ENCODE data around the gene GLYATL1.
"Not testable (repeated sequence)": the region's sequence is repeated elsewhere in the genome, so short reads cannot be mapped to it uniquely, and the experiment has no call there.

GLYATL1 gene

GRCh38 chr11:58998480-58999290 is 59.4 kb downstream of the GLYATL1 start:
- DNase-seq (ENCODE audit: low spot score) = no peak

- DNase-seq (ENCODE audit: low spot score) = no peak
These were observed 60.0 kb downstream of the GLYATL1 start for GRCh38 chr11:58999291-58999680.

GRCh38 chr11:59000003-59000402 is 60.7 kb downstream of the GLYATL1 start:
- no peak for DNase-seq (ENCODE audit: low spot score)

GRCh38 chr11:59002006-59002405 is 62.7 kb downstream of the GLYATL1 start:
- DNase-seq (ENCODE audit: low spot score) = not testable (repeated sequence)

Data from cerebellar cortex (tissue), 1 donor.